WTC11 (cell line): ENCODE results near the gene RRP1B. TPM values are rescaled to one million over a fixed set of nuclear protein-coding genes. Genes with fewer than 3 reads are reported as not detected.

Experiments used
- ATAC-seq: fragments of 200-7000 bp; cut with Tn5 transposase; 2 replicates; pipeline ENCODE4 v1.10.0; 2021; ENCODE audit warnings: mild to moderate bottlenecking, moderate library complexity
- CTCF ChIA-PET: fragments of 300-600 bp; sonication (Branson Sonifier 250); formaldehyde crosslinking; loops from one replicate; lab custom pipeline; 2021; ENCODE audit warnings: antibody characterized with exemption; lab: Charles Lee
- POLR2A ChIA-PET: fragments of 350-600 bp; sonication (Branson Sonifier 250); formaldehyde crosslinking; loops from one replicate; lab custom pipeline; 2021; ENCODE audit warnings: antibody characterized with exemption; lab: Charles Lee
- DNase-seq: peaks from one replicate; pipeline ENCODE4 v3.0.0; 2021; ENCODE audit warnings: low spot score
- H3K27ac Mint-ChIP-seq: 2 replicates; pipeline ENCODE4 v1.8.0; 2021; ENCODE audit warnings: mixed read lengths
- H3K27me3 Mint-ChIP-seq: 2 replicates; pipeline ENCODE4 v1.8.0; 2021; ENCODE audit warnings: low read depth, mild to moderate bottlenecking, moderate library complexity, mixed read lengths
- H3K36me3 Mint-ChIP-seq: 2 replicates; pipeline ENCODE4 v1.8.0; 2021; ENCODE audit warnings: mixed read lengths
- H3K4me1 Mint-ChIP-seq: 2 replicates; pipeline ENCODE4 v1.8.0; 2022; ENCODE audit warnings: mixed read lengths
- H3K4me3 Mint-ChIP-seq: 2 replicates; pipeline ENCODE4 v1.8.0; 2021; ENCODE audit warnings: mild to moderate bottlenecking, moderate library complexity, mixed read lengths
- H3K9me3 Mint-ChIP-seq: 2 replicates; pipeline ENCODE4 v1.8.0; 2021; ENCODE audit warnings: mixed read lengths
- CBFB ChIP-seq: sonication (generic); formaldehyde crosslinking; IDR thresholded peaks from 2 replicates; pipeline ENCODE4 v1.8.1; 2022; ENCODE audit warnings: mild to moderate bottlenecking, low read depth, missing genetic modification reagents
- CREB1 ChIP-seq: sonication (generic); formaldehyde crosslinking; IDR thresholded peaks from 2 replicates; pipeline ENCODE4 v1.8.0; 2023; ENCODE audit warnings: mild to moderate bottlenecking, missing genetic modification reagents
- CREM ChIP-seq: sonication (generic); formaldehyde crosslinking; IDR thresholded peaks from 2 replicates; pipeline ENCODE4 v1.8.1; 2022; ENCODE audit warnings: mild to moderate bottlenecking, missing genetic modification reagents, moderate library complexity
- ELF4 ChIP-seq: sonication (generic); formaldehyde crosslinking; IDR thresholded peaks from 2 replicates; pipeline ENCODE4 v1.8.1; 2022; ENCODE audit warnings: low read depth, mild to moderate bottlenecking, moderate library complexity, missing genetic modification reagents
- FOXK1 ChIP-seq: sonication (generic); formaldehyde crosslinking; IDR thresholded peaks from 2 replicates; pipeline ENCODE4 v1.8.0; 2022; ENCODE audit warnings: mild to moderate bottlenecking, moderate library complexity, missing genetic modification reagents
- GABPB1 ChIP-seq: sonication (generic); formaldehyde crosslinking; IDR thresholded peaks from 2 replicates; pipeline ENCODE4 v1.8.1; 2023; ENCODE audit warnings: mild to moderate bottlenecking, missing genetic modification reagents
- GRHL2 ChIP-seq: fragments of 250-450 bp; sonication (Bioruptor Pico); IDR thresholded peaks from 2 replicates; pipeline ENCODE4 v1.8.0; 2022; ENCODE audit warnings: mild to moderate bottlenecking, moderate library complexity; ENCODE audit not compliant: insufficient replicate concordance, severe bottlenecking
- JUN ChIP-seq: sonication (generic); formaldehyde crosslinking; IDR thresholded peaks from 2 replicates; pipeline ENCODE4 v1.8.0; 2023; ENCODE audit warnings: mild to moderate bottlenecking, missing genetic modification reagents
- KAT7 ChIP-seq: sonication (generic); formaldehyde crosslinking; IDR thresholded peaks from 2 replicates; pipeline ENCODE4 v1.8.1; 2023; ENCODE audit warnings: missing genetic modification reagents, mild to moderate bottlenecking, borderline replicate concordance
- NR2C2 ChIP-seq: sonication (generic); formaldehyde crosslinking; IDR thresholded peaks from 2 replicates; pipeline ENCODE4 v1.8.0; 2022; ENCODE audit warnings: mild to moderate bottlenecking, missing genetic modification reagents
- PRRX2 ChIP-seq: fragments of 250-450 bp; sonication (Bioruptor Pico); IDR thresholded peaks from 2 replicates; pipeline ENCODE4 v1.8.0; 2021; ENCODE audit warnings: mild to moderate bottlenecking
- RELA ChIP-seq: sonication (generic); formaldehyde crosslinking; IDR thresholded peaks from 2 replicates; pipeline ENCODE4 v1.8.1; 2022; ENCODE audit warnings: missing genetic modification reagents, mild to moderate bottlenecking, borderline replicate concordance
- SMAD4 ChIP-seq: sonication (generic); formaldehyde crosslinking; IDR thresholded peaks from 2 replicates; pipeline ENCODE4 v1.8.0; 2022; ENCODE audit warnings: mild to moderate bottlenecking, missing genetic modification reagents
- TP53 ChIP-seq: sonication (generic); formaldehyde crosslinking; IDR thresholded peaks from 2 replicates; pipeline ENCODE4 v1.8.1; 2023; ENCODE audit warnings: mild to moderate bottlenecking, missing genetic modification reagents
- ZNF138 ChIP-seq: sonication (generic); formaldehyde crosslinking; conservative IDR thresholded peaks from 2 replicates; pipeline ENCODE4 v1.8.1; 2022; ENCODE audit warnings: mild to moderate bottlenecking, moderate library complexity, missing genetic modification reagents
- ZNF232 ChIP-seq: sonication (generic); formaldehyde crosslinking; IDR thresholded peaks from 2 replicates; pipeline ENCODE4 v1.8.0; 2022; ENCODE audit warnings: mild to moderate bottlenecking, missing genetic modification reagents
- ZNF263 ChIP-seq: sonication (generic); formaldehyde crosslinking; IDR thresholded peaks from 2 replicates; pipeline ENCODE4 v1.8.1; 2022; ENCODE audit warnings: low read depth, mild to moderate bottlenecking, moderate library complexity, missing genetic modification reagents
- ZSCAN18 ChIP-seq: fragments of 250-450 bp; sonication (Bioruptor Pico); IDR thresholded peaks from 2 replicates; pipeline ENCODE4 v2.1.2; 2022; ENCODE audit warnings: mild to moderate bottlenecking, moderate library complexity
- total RNA-seq: library from RNA; stranded (reverse); gene quantifications from 3 replicates; pipeline ENCODE4 v1.2.3, GENCODE V29; 2021
- TF ChIP-seq, protein P1 (sequence below): sonication (generic); formaldehyde crosslinking; IDR thresholded peaks from 2 replicates; pipeline ENCODE4 v1.8.1; 2022; ENCODE audit warnings: mild to moderate bottlenecking, missing genetic modification reagents, moderate library complexity, borderline replicate concordance
- TF ChIP-seq, protein P2 (sequence below): sonication (generic); formaldehyde crosslinking; IDR thresholded peaks from 2 replicates; pipeline ENCODE4 v1.8.0; 2023; ENCODE audit warnings: missing genetic modification reagents, mild to moderate bottlenecking, borderline replicate concordance
- TF ChIP-seq, protein P3 (sequence below): sonication (generic); formaldehyde crosslinking; IDR thresholded peaks from 2 replicates; pipeline ENCODE4 v1.8.1; 2023; ENCODE audit warnings: mild to moderate bottlenecking, moderate library complexity, missing genetic modification reagents
- TF ChIP-seq, protein P4 (sequence below): fragments of 250-450 bp; sonication (Bioruptor Pico); conservative IDR thresholded peaks from 2 replicates; pipeline ENCODE4 v1.9.0; 2021; ENCODE audit warnings: mild to moderate bottlenecking

RRP1B gene
- total RNA-seq, 1 experiment from 2014 or later, result 74.9 TPM

- ATAC-seq, result no peak
- peaks cover 22% of the 10 kb centered on the region for H3K36me3 Mint-ChIP-seq
- H3K4me3 Mint-ChIP-seq, result no peak overlapping the region
- no peak overlapping the region for H3K27ac Mint-ChIP-seq
- no peak for DNase-seq
- peaks cover 5% of the 10 kb centered on the region for H3K27me3 Mint-ChIP-seq
- H3K9me3 Mint-ChIP-seq, result peaks cover 20% of the 10 kb centered on the region
- CTCF ChIA-PET, result no interaction called here
- no peaks in the 10 kb centered on the region for H3K4me1 Mint-ChIP-seq
- TF ChIP-seq, protein P1, sequence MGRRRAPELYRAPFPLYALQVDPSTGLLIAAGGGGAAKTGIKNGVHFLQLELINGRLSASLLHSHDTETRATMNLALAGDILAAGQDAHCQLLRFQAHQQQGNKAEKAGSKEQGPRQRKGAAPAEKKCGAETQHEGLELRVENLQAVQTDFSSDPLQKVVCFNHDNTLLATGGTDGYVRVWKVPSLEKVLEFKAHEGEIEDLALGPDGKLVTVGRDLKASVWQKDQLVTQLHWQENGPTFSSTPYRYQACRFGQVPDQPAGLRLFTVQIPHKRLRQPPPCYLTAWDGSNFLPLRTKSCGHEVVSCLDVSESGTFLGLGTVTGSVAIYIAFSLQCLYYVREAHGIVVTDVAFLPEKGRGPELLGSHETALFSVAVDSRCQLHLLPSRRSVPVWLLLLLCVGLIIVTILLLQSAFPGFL, result no peak
- TF ChIP-seq NR2C2 (CRISPR knock-in tag), result no peak
- no peak for TF ChIP-seq SMAD4
- TF ChIP-seq, protein P2, sequence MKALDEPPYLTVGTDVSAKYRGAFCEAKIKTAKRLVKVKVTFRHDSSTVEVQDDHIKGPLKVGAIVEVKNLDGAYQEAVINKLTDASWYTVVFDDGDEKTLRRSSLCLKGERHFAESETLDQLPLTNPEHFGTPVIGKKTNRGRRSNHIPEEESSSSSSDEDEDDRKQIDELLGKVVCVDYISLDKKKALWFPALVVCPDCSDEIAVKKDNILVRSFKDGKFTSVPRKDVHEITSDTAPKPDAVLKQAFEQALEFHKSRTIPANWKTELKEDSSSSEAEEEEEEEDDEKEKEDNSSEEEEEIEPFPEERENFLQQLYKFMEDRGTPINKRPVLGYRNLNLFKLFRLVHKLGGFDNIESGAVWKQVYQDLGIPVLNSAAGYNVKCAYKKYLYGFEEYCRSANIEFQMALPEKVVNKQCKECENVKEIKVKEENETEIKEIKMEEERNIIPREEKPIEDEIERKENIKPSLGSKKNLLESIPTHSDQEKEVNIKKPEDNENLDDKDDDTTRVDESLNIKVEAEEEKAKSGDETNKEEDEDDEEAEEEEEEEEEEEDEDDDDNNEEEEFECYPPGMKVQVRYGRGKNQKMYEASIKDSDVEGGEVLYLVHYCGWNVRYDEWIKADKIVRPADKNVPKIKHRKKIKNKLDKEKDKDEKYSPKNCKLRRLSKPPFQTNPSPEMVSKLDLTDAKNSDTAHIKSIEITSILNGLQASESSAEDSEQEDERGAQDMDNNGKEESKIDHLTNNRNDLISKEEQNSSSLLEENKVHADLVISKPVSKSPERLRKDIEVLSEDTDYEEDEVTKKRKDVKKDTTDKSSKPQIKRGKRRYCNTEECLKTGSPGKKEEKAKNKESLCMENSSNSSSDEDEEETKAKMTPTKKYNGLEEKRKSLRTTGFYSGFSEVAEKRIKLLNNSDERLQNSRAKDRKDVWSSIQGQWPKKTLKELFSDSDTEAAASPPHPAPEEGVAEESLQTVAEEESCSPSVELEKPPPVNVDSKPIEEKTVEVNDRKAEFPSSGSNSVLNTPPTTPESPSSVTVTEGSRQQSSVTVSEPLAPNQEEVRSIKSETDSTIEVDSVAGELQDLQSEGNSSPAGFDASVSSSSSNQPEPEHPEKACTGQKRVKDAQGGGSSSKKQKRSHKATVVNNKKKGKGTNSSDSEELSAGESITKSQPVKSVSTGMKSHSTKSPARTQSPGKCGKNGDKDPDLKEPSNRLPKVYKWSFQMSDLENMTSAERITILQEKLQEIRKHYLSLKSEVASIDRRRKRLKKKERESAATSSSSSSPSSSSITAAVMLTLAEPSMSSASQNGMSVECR (CRISPR knock-in tag), result no peak
- no peak for TF ChIP-seq CBFB (CRISPR knock-in tag)
- no peak for TF ChIP-seq GABPB1 (CRISPR knock-in tag)
- TF ChIP-seq GRHL2, result no peak
- no peak for TF ChIP-seq FOXK1
- TF ChIP-seq ZNF263 (CRISPR knock-in tag), result no peak
- POLR2A ChIA-PET, result no interaction called here
Measured at GRCh38 chr21:43631411-43632107, 27.8 kb upstream of the RRP1B start.

- no peaks in the 10 kb centered on the region for H3K4me1 Mint-ChIP-seq
- no peak overlapping the region for H3K4me3 Mint-ChIP-seq
Measured at GRCh38 chr21:43632373-43632905, 26.9 kb upstream of the RRP1B start.

More at GRCh38 chr21:43632373-43632905, 26.9 kb upstream of the RRP1B start:
- ATAC-seq, result no peak
- Mint-ChIP-seq H3K36me3 (peaks cover 22% of the 10 kb centered on the region), H3K27ac (no peak overlapping the region), H3K27me3 (peaks cover 5% of the 10 kb centered on the region), H3K9me3 (peaks cover 20% of the 10 kb centered on the region)
- ChIA-PET CTCF (no interaction called here), POLR2A (no interaction called here)
- no peak for TF ChIP-seq JUN
- no peak for TF ChIP-seq ELF4
- no peak for TF ChIP-seq ZSCAN18 (CRISPR knock-in tag)
- TF ChIP-seq ZNF138 (CRISPR knock-in tag), result no peak
- no peak for TF ChIP-seq CREM (CRISPR knock-in tag)
- no peak for TF ChIP-seq KAT7 (CRISPR knock-in tag)
- no peak for TF ChIP-seq CBFB (CRISPR knock-in tag)
- TF ChIP-seq RELA, result no peak
- TF ChIP-seq, protein P3, sequence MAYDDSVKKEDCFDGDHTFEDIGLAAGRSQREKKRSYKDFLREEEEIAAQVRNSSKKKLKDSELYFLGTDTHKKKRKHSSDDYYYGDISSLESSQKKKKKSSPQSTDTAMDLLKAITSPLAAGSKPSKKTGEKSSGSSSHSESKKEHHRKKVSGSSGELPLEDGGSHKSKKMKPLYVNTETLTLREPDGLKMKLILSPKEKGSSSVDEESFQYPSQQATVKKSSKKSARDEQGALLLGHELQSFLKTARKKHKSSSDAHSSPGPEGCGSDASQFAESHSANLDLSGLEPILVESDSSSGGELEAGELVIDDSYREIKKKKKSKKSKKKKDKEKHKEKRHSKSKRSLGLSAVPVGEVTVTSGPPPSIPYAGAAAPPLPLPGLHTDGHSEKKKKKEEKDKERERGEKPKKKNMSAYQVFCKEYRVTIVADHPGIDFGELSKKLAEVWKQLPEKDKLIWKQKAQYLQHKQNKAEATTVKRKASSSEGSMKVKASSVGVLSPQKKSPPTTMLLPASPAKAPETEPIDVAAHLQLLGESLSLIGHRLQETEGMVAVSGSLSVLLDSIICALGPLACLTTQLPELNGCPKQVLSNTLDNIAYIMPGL (CRISPR knock-in tag), result no peak
- TF ChIP-seq TP53 (CRISPR knock-in tag), result no peak
- TF ChIP-seq SMAD4, result no peak
- TF ChIP-seq ZNF232 (CRISPR knock-in tag), result no peak
- TF ChIP-seq, protein P4, sequence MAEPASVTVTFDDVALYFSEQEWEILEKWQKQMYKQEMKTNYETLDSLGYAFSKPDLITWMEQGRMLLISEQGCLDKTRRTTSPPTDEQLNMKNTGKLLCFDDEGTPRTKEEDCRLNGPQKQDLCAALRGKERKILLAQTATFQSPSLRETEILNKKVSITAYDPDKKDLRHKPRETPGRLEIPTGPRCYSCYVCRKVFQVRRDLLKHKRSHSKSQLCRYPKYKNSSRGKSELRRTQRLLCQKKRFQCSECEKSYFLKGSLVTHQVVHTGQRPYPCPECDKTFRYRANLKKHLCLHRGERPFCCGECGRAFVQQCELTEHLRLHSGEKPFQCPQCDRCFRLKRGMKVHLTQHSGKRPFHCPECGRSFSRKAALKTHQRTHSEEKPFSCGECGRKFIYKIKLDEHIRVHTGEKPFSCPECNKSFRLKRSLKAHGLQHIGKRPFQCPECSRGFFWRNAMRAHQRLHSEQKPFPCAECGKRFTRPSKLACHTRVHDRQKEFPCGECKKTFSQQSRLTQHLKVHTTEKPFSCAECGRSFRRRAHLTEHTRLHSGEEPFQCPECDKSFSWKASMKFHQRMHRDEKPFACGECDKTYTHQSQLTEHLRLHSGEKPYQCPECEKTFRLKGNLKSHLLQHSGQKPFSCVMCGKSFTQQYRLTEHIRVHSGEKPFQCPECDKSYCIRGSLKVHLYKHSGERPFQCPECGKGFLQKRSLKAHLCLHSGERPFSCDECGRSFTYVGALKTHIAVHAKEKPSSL, result no peak
- TF ChIP-seq CREB1, result no peak
- TF ChIP-seq PRRX2 (CRISPR knock-in tag), result no peak
- DNase-seq, result no peak
